ENCODE data around the gene COL21A1.

DNA sequence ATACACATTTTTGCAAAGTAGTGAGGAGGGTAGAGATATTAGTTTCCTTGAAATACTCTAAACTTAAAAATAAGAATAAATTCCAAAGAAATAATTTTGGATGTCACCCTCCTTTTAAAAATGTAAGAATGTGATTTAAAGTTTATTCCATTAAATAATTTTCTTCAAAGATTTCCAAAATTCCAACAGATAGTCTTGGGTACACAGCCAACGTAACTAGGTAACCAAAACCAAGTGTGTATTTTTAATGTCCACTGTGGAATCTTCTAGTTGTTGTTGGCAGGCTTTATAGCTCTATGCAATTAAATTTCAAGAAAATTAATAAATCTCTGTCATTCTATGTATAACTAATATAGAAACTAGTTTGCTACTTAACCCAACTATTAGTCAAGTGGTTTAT is 101.3 kb downstream of the COL21A1 start:
- no peak for TF ChIP-seq CTCF (IDR thresholded peaks at IDR 0.05)
- no peak for TF ChIP-seq POLR2AphosphoS5 (IDR thresholded peaks at IDR 0.05; ENCODE audit: low read depth, low read length)
- TF ChIP-seq SIN3A (IDR thresholded peaks at IDR 0.05; ENCODE audit: borderline replicate concordance, insufficient read depth, low read depth, low read length): no peak

Measured in Panc1 (cell line).